H9 (cell line): ENCODE measurements around the gene XIRP2. TPM values are rescaled to one million over a fixed set of nuclear protein-coding genes. Genes with fewer than 3 reads are reported as not detected.

Experiments used
- DNase-seq: peaks from one replicate; pipeline ENCODE4 v3.0.0-alpha.2; 2017
- H2AFZ ChIP-seq: one replicate; pipeline ENCODE4 v1.6.1; 2013; ENCODE audit warnings: mild to moderate bottlenecking, low read length, control low read depth, moderate library complexity
- H2AK5ac ChIP-seq: 2 replicates; pipeline ENCODE4 v1.6.1; 2013; ENCODE audit warnings: low read length, control low read depth, mixed read lengths; ENCODE audit not compliant: insufficient read length
- H2BK120ac ChIP-seq: one replicate; pipeline ENCODE4 v1.6.1; 2013; ENCODE audit warnings: low read depth, mild to moderate bottlenecking, low read length, control low read depth, inconsistent platforms; ENCODE audit not compliant: poor library complexity, severe bottlenecking
- H2BK12ac ChIP-seq: 2 replicates; pipeline ENCODE4 v1.6.1; 2013; ENCODE audit warnings: low read length, control low read depth, mixed read lengths, low read depth; ENCODE audit not compliant: insufficient read length
- H2BK15ac ChIP-seq: 2 replicates; pipeline ENCODE4 v1.6.1; 2013; ENCODE audit warnings: low read depth, low read length, control low read depth
- H2BK20ac ChIP-seq: one replicate; pipeline ENCODE4 v1.6.1; 2013; ENCODE audit warnings: low read depth, mild to moderate bottlenecking, low read length, control low read depth, inconsistent platforms; ENCODE audit not compliant: poor library complexity, severe bottlenecking
- H2BK5ac ChIP-seq: 2 replicates; pipeline ENCODE4 v1.6.1; 2013; ENCODE audit warnings: low read length, control low read depth, mixed read lengths; ENCODE audit not compliant: insufficient read length
- H3K14ac ChIP-seq: 2 replicates; pipeline ENCODE4 v1.6.1; 2013; ENCODE audit warnings: low read length, control low read depth; ENCODE audit not compliant: insufficient read depth
- H3K18ac ChIP-seq: 2 replicates; pipeline ENCODE4 v1.6.1; 2013; ENCODE audit warnings: low read depth, mild to moderate bottlenecking, mixed read lengths, low read length, control low read depth; ENCODE audit not compliant: insufficient read length
- H3K23ac ChIP-seq: 2 replicates; pipeline ENCODE4 v1.6.1; 2013; ENCODE audit warnings: low read length, control low read depth, mixed read lengths, low read depth; ENCODE audit not compliant: insufficient read length
- H3K23me2 ChIP-seq: 2 replicates; pipeline ENCODE4 v1.6.1; 2013; ENCODE audit warnings: low read depth, mild to moderate bottlenecking, mixed read lengths, low read length, control low read depth; ENCODE audit not compliant: insufficient read length, poor library complexity, severe bottlenecking
- H3K27ac ChIP-seq: 2 replicates; pipeline ENCODE4 v1.5.1; 2013; ENCODE audit warnings: low read length, control low read depth, mixed read lengths, low read depth; ENCODE audit not compliant: insufficient read length
- H3K27me3 ChIP-seq: 2 replicates; pipeline ENCODE4 v1.6.1; 2013; ENCODE audit warnings: low read length, control low read depth, inconsistent platforms; ENCODE audit not compliant: insufficient read depth
- H3K4ac ChIP-seq: 2 replicates; pipeline ENCODE4 v1.6.1; 2013; ENCODE audit warnings: low read depth, mild to moderate bottlenecking, control low read depth, inconsistent platforms, low read length, moderate library complexity
- H3K4me1 ChIP-seq: 2 replicates; pipeline ENCODE4 v1.6.1; 2013; ENCODE audit warnings: low read length, control low read depth, inconsistent platforms; ENCODE audit not compliant: insufficient read depth
- H3K4me2 ChIP-seq: 2 replicates; pipeline ENCODE4 v1.6.1; 2013; ENCODE audit warnings: low read length, control low read depth, mixed read lengths; ENCODE audit not compliant: insufficient read length, insufficient read depth
- H3K56ac ChIP-seq: 2 replicates; pipeline ENCODE4 v1.6.1; 2013; ENCODE audit warnings: low read depth, mild to moderate bottlenecking, mixed read lengths, low read length, control low read depth; ENCODE audit not compliant: insufficient read length
- H3K79me1 ChIP-seq: 2 replicates; pipeline ENCODE4 v1.6.1; 2013; ENCODE audit warnings: low read depth, mild to moderate bottlenecking, moderate library complexity, low read length, control low read depth, inconsistent platforms; ENCODE audit not compliant: insufficient read depth, poor library complexity, severe bottlenecking
- H3K79me2 ChIP-seq: 2 replicates; pipeline ENCODE4 v1.6.1; 2013; ENCODE audit warnings: low read length, control low read depth, inconsistent platforms; ENCODE audit not compliant: insufficient read depth
- H3K9ac ChIP-seq: 2 replicates; pipeline ENCODE4 v1.6.1; 2013; ENCODE audit warnings: low read length, control low read depth, mixed read lengths; ENCODE audit not compliant: insufficient read length; ENCODE audit errors: extremely low read depth
- H3K9me3 ChIP-seq: one replicate; pipeline ENCODE4 v1.6.1; 2013; ENCODE audit warnings: low read depth, low read length, inconsistent platforms; ENCODE audit not compliant: control insufficient read depth
- H3T11ph ChIP-seq: one replicate; pipeline ENCODE4 v1.6.1; 2013; ENCODE audit warnings: mild to moderate bottlenecking, low read length, control low read depth, inconsistent platforms
- H4K20me1 ChIP-seq: one replicate; pipeline ENCODE4 v1.6.1; 2013; ENCODE audit not compliant: control insufficient read depth, insufficient read length, insufficient read depth
- H4K5ac ChIP-seq: 2 replicates; pipeline ENCODE4 v1.6.1; 2013; ENCODE audit warnings: low read depth, mild to moderate bottlenecking, mixed read lengths, low read length, control low read depth; ENCODE audit not compliant: insufficient read length
- H4K8ac ChIP-seq: replicated peaks from 2 replicates; pipeline ENCODE4 v1.6.1; 2013; ENCODE audit warnings: low read length, control low read depth, mixed read lengths, low read depth; ENCODE audit not compliant: insufficient read length
- H4K91ac ChIP-seq: 2 replicates; pipeline ENCODE4 v1.6.1; 2013; ENCODE audit warnings: low read depth, mild to moderate bottlenecking, moderate library complexity, mixed read lengths, low read length, control low read depth; ENCODE audit not compliant: insufficient read length
- H3K27ac Mint-ChIP-seq, 3 experiments: 2 replicates in 2 of 3; 3 replicates in 1 of 3; pipeline ENCODE4 v1.8.0; 2020 to 2021; ENCODE audit warnings: mixed read lengths in 3 of 3, mild to moderate bottlenecking in 1 of 3, moderate library complexity in 1 of 3
- H3K27me3 Mint-ChIP-seq: 2 replicates; pipeline ENCODE4 v1.8.0; 2021; ENCODE audit warnings: low read depth, mild to moderate bottlenecking, moderate library complexity, mixed read lengths
- H3K36me3 Mint-ChIP-seq, 3 experiments: 2 replicates in 2 of 3; 3 replicates in 1 of 3; pipeline ENCODE4 v1.8.0; 2020 to 2021; ENCODE audit warnings: low read depth in 3 of 3, mixed read lengths in 3 of 3; ENCODE audit not compliant: insufficient read depth in 1 of 3
- H3K4me1 Mint-ChIP-seq, 2 experiments: 2 replicates each; pipeline ENCODE4 v1.8.0; 2020; ENCODE audit warnings: mixed read lengths in 2 of 2
- H3K4me3 Mint-ChIP-seq, 2 experiments: 2 replicates in 1 of 2; 3 replicates in 1 of 2; pipeline ENCODE4 v1.8.0; 2020 to 2021; ENCODE audit warnings: mild to moderate bottlenecking in 2 of 2, mixed read lengths in 2 of 2, moderate library complexity in 1 of 2
- H3K9me3 Mint-ChIP-seq, 2 experiments: 2 replicates in 1 of 2; 3 replicates in 1 of 2; pipeline ENCODE4 v1.8.0; 2020; ENCODE audit warnings: mild to moderate bottlenecking in 2 of 2, mixed read lengths in 2 of 2, moderate library complexity in 1 of 2
- WGBS: extraction: QIAGEN DNeasy Blood & Tissue Kit; methylation state at CpG from one replicate; pipeline ENCODE4 v1.1.7; 2013; ENCODE audit warnings: missing lambda C conversion rate, low lambda C conversion rate, mixed read lengths; ENCODE audit not compliant: insufficient read length; ENCODE audit errors: extremely low coverage; 5-methylcytosine and 5-hydroxymethylcytosine counted together
- total RNA-seq: library from RNA; stranded (reverse); gene quantifications from 2 replicates; pipeline ENCODE4 v1.2.1, GENCODE V29; 2021
- TF ChIP-seq, protein P1 (sequence below): fragments of 200-600 bp; sonication (generic); conservative IDR thresholded peaks from 3 replicates; pipeline ENCODE4 v1.8.0; 2021; ENCODE audit warnings: antibody characterized with exemption, mild to moderate bottlenecking

XIRP2 gene
- total RNA-seq, 1 experiment from 2014 or later: 0.07 TPM

DNA sequence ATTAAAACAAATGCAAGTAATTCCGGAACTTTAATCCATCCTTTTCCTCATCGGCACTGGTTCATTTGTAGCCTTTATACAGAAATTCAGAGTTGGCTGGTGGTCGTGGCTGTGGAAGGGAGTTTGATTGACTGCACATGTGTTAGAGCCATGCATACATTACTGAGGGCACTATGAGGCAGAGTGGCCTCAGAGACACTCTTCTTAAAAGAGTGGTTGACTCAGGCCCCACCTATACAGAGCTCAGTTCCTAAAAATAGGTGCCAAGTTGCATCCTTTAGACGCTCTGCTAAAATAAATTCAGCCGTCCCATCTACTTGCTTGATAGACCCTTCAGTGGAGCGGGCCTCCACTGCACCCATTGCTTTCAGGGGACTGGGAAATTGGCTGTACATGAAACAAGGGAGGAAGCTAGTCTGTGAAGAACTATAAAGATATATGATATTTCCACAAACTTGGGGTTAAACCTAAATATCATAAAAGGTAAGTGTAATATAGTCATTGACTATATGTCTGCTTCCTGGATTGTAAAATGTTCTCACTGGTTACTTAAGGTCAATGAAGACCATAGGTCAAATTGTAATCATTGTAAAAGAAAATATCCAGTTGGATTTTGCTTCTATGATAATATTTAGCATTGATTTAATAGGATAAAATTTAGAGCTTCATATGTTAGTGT is 298.9 kb downstream of the XIRP2 start:
- Mint-ChIP-seq H3K36me3 (no peaks in the 10 kb centered on the region), H3K4me1 (peaks cover 4 to 12% of the 10 kb centered on the region in 2 experiments; a peak in 3 of 4 replicates), H3K4me3 (no peak overlapping the region), H3K27me3 (no peaks in the 10 kb centered on the region), H3K27ac (no peak overlapping the region; a peak in 1 of 7 replicates), H3K9me3 (no peaks in the 10 kb centered on the region)
- H2BK120ac ChIP-seq: no peak overlapping the region
- no peak overlapping the region for H2AFZ ChIP-seq
- H3K9ac ChIP-seq: no peak overlapping the region
- H4K5ac ChIP-seq: no peak overlapping the region
- H3K9me3 ChIP-seq: no peaks in the 10 kb centered on the region
- no peak overlapping the region for H3K4me2 ChIP-seq
- no peaks in the 10 kb centered on the region for H3K79me1 ChIP-seq
- no peaks in the 10 kb centered on the region for H3K27me3 ChIP-seq
- no peak overlapping the region for H2AK5ac ChIP-seq
- H2BK20ac ChIP-seq: no peak overlapping the region
- no peak overlapping the region for H3K18ac ChIP-seq
- H3K23me2 ChIP-seq: no peaks in the 10 kb centered on the region
- H4K8ac ChIP-seq: no peak overlapping the region
- H3T11ph ChIP-seq: no peak overlapping the region
- H3K79me2 ChIP-seq: no peaks in the 10 kb centered on the region
- H3K14ac ChIP-seq: no peak overlapping the region
- H2BK15ac ChIP-seq: no peak overlapping the region
- no peak overlapping the region for H4K91ac ChIP-seq
- TF ChIP-seq, protein P1, sequence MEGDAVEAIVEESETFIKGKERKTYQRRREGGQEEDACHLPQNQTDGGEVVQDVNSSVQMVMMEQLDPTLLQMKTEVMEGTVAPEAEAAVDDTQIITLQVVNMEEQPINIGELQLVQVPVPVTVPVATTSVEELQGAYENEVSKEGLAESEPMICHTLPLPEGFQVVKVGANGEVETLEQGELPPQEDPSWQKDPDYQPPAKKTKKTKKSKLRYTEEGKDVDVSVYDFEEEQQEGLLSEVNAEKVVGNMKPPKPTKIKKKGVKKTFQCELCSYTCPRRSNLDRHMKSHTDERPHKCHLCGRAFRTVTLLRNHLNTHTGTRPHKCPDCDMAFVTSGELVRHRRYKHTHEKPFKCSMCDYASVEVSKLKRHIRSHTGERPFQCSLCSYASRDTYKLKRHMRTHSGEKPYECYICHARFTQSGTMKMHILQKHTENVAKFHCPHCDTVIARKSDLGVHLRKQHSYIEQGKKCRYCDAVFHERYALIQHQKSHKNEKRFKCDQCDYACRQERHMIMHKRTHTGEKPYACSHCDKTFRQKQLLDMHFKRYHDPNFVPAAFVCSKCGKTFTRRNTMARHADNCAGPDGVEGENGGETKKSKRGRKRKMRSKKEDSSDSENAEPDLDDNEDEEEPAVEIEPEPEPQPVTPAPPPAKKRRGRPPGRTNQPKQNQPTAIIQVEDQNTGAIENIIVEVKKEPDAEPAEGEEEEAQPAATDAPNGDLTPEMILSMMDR: no peak
- no peak overlapping the region for H3K56ac ChIP-seq
- DNase-seq: no peak
- H4K20me1 ChIP-seq: no peaks in the 10 kb centered on the region
- no peak overlapping the region for H2BK12ac ChIP-seq
- no peak overlapping the region for H3K23ac ChIP-seq
- no CpG with 5 or more reads among the region's 6 CpGs for WGBS
- no peak overlapping the region for H3K27ac ChIP-seq
- H2BK5ac ChIP-seq: no peak overlapping the region
- H3K4ac ChIP-seq: no peak overlapping the region
- no peaks in the 10 kb centered on the region for H3K4me1 ChIP-seq
